GM21360 (cell line): Measurements from ENCODE around the gene CDO1.

Experiments
- ATAC-seq: cut with Tn5 transposase; IDR thresholded peaks from one replicate; pipeline ENCODE4 v1.9.1; 2021; ENCODE audit warnings: mild to moderate bottlenecking, moderate library complexity; ENCODE audit not compliant: unreplicated experiment

Gene CDO1

DNA sequence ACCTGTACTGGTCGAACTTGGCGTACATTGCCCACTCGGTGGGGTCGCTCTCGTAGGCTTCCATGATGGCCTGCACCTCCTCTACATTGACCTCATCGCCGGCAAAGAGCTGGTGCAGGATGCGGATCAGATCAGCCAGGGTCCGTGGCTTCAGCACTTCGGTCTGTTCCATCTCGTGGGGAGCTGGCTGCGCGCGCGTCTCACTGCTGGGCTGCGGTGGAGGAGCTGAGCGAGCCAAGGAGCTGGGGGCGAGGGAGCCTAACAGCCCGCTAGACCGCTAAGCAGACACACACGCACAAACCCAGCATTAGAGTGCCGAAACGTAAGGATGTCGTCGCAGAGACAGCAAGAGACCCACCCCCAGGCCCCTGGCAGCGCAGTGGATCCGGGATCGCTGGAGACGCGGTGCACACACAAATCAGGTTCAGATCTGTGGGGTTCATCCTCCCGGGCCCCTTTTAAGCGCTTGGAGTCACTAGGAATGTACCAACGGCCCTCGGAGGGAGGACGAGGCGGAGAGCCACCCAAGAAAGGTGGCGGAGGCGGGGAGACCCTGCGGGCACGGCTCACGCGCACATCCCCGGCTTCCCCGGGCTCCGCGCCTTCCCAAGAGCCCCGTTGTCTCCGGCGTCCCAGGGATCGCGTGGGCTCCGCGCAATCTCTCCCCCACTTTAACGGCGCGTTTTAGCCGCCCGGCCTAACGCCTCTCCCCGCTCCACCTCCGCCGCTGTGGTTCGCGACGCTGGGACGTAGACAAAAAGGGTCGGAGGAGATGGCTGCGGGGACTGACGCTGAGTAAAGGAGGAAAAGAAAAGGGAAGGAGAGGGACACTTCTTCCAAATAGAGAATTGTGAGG is at the start of gene CDO1:
Gene CDO1 (minus strand): TSS at position 434 of the 856 bp plus-strand sequence. CDS start 262 bp downstream, at position 172.
- no peak for ATAC-seq

GRCh38 chr5:115859378-115859777 is 42.9 kb upstream of the CDO1 start:
- no peak for ATAC-seq

- no peak for ATAC-seq
Observed at GRCh38 chr5:115858396-115858795, 41.9 kb upstream of the CDO1 start.

DNA sequence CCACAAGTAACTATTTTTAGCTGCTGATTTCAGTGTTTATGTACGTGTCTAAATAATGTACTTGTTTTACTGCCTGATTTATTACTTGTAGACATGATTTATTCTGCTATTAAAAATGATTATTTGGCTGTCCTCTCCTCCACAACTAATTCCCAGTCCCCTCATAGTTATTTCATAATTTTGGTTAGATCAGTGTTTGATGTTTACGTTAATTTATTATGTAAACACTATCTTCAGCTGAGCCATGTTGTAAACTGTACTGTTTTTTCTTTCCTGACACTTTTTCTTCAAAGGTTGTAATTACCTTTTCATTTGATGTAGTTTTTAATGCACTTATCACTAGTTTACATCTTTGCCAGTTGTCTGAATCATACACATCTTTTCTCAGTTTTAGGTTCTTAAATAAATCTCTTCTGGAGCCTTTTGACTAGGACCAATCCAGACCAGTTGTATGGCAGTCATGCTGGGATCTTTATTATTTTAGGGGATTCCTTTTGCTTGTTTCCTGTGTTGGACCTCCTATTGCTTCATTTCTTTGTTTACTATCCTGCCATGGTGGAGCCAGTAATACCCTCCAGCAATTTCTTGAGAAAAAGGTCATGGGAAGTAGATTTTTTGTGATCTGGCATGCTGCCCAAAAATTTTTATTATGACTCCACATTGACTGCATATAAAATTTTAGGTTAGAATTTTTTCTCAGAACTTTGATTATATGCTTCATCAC is 41.3 kb upstream of the CDO1 start:
- ATAC-seq = no peak

DNA sequence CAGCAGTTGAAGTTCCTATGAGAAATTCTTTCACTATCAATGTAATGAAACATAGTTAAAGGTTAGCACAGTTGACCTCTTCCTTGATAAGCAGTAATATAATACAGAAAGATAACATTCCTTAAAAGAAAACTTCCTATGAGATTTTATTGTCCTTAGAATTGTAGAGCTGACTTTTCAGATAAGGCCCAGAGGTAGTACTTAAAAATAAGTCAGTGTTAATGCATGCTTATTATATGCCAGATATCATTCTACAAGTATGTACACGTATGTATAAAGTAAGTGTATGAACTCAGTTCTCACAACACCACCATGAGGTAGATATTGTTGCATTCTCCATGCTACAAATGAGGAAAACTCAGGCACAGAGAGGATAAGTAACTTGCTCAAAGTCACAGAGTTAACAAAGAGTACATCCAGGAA is 40.6 kb upstream of the CDO1 start:
- no peak for ATAC-seq

- ATAC-seq = no peak
Observed at GRCh38 chr5:115855959-115856358, 39.5 kb upstream of the CDO1 start.

- ATAC-seq = no peak
Observed at GRCh38 chr5:115854139-115854538, 37.7 kb upstream of the CDO1 start.

GRCh38 chr5:115850744-115851416 is 34.4 kb upstream of the CDO1 start:
- no peak for ATAC-seq

DNA sequence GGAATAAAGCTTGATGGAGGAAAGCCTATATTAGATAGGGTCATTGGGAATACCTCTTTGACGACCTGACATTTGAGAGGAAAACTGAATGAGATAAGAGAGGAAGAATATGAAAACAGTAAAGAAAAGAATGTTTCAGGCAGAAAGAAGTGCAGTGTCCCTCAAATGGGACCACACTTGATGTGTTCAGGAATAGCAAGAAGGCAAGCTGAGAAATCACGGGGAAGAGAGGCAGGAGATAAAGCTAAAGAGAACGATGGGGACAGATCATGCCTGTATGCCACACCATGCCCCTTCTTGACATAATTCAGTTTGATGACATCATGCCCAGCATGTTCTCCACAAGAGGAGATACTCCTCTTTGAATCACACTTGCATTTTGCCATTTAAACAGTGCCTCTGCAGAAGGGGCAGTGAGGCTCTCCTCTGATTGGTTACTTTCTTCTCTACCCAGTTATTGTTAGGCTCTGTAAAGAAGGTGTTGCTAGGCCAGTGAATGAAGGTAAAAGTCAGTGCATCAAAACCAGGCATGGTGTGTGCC is 32.9 kb upstream of the CDO1 start:
- ATAC-seq = no peak

GRCh38 chr5:115847290-115847689 is 30.8 kb upstream of the CDO1 start:
- ATAC-seq = no peak

DNA sequence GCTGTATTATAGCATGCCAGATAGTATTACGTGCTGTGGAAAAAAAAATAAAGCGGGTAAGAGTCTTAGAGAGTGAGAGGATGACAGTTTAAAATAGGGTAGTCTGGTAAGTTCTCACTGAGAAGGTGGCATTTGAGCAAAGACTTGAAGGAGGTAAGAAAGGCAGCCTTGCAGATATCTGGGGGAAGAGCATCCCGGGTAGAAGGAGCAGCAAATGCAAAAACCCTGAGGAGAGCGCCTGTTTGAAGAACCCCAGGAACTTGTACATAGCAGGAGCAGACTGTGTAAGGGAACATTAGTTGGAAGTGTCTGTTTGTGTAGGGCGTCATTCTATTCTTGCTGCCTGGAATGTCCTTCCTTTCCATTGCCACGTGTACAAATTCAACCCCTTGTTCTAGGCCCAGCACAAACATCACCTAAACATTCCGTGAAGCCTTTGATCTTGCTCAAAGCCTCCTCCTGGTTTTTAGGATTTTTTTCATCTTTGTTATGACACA is 27.9 kb upstream of the CDO1 start:
- no peak for ATAC-seq

GRCh38 chr5:115843444-115844130 is 27.1 kb upstream of the CDO1 start:
- no peak for ATAC-seq

DNA sequence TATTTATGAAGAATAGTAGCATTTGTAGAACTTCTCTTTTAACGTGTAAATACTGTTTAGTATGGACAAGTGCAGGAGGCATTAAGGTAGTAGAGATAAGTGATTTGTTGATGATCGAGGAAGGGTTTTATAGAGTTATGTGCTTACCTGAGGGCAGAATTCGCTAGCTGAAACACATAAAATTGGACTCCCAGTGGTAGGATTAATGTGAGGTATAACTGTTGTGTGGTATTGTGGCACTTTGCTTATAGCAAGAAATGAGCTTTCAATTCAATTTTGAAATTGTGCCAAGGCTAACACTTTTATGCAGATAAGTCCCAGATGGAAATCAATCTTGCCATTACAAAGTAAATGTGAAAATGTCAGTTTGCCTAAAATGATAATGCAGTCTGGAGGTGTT is 26.5 kb upstream of the CDO1 start:
- no peak for ATAC-seq

DNA sequence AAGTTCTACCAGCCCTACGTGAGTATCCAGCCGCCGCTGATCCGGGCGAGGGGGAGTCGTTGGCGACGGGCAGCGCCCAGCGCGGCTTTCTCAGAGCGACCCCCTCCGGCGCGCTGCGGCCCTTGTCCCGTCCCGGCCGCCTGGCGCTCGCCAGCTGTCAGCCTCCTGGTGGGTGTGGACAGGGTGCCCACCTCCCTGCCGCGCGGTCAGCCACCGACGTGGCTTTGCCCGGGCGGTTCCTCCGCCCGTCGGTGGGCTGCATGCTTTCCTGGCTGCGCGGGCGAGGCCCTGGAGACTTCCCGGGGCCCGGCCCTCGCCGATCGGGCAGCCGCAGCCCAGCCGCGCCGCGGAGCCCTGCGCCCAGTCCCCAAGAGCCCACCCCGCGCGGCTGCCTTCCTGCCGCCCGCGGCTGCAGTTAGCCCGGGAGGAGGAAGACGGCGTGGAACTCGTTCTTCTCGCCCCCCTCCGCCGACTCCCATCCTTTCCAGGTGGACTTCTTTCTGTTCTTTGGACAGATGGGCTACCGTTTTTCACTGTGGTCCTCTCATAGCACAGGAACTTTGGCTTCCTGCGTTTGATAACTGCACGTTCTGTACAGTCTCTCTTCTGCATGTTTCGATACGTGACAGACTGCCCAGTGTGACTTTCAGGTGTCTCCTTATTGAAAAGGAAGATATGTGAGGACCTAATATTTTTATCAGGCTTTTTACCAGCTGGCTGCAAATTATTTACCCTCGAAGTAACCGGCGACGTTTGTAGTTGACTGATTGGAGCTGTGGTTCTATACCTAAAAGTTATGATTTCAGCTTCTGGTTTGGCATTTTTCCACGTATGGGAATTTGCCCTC is 25.9 kb upstream of the CDO1 start:
- ATAC-seq = peak; percentile 25

DNA sequence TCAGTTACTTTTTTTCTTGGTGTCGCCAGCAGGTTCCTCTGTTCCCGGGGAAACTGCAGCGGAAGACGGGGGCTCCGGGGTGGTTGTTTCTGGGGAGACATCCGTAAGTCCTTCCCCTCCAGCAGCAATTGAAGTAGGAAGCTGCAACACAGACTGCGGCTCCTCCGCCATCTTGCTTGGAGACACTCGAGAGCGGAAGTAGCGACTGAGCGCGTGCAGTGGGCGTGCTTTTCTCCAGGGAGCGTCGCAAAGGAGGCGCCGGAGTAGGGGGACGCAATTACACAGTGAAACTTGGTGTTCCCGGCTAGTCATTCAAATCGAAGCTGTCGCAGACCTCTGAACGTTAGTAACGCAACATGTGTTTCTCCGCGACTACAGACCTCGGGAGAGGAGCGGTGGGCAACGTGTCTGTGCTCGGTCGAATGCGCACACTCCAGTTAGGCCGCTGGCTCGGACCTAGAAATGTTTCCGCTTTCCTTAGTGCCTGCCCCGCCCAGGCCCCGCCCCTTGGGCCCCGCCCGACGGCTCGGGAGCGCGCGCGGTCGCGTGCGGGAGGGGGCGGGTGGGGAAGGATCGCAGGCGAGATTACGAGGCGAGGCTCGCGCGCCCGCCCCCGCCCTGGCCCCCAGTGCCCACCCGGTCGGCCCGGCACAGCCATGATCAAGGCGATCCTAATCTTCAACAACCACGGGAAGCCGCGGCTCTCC is 25.1 kb upstream of the CDO1 start, which contains the start of the genes AP3S1 and ATG12:
Gene AP3S1 (plus strand): TSS at position 554 of the 707 bp plus-strand sequence. CDS start 103 bp downstream, at position 657.
Gene ATG12 (minus strand): TSS at position 184 of the 707 bp plus-strand sequence. CDS start 13 bp downstream, at position 171.
- peak; percentile 82 for ATAC-seq

GRCh38 chr5:115840873-115841272 is 24.4 kb upstream of the CDO1 start:
- ATAC-seq = no peak

- ATAC-seq = peak; percentile 22
Observed at GRCh38 chr5:115838885-115839518, 22.5 kb upstream of the CDO1 start.

- ATAC-seq = no peak
Observed at GRCh38 chr5:115835481-115835880, 19.0 kb upstream of the CDO1 start.
